ENCODE results near the gene TAS2R46.
"Not testable (repeated sequence)": the region's sequence is repeated elsewhere in the genome, so short reads cannot be mapped to it uniquely, and the experiment has no call there.

The TAS2R46 gene

GRCh38 chr12:11062194-11062593 lies at the start of gene TAS2R46:
TAS2R46 (minus strand) TSS chr12:11062294; CDS start chr12:11062294, 0 bp downstream.
- DNase-seq (ENCODE audit: low read depth) = not testable (repeated sequence)

GRCh38 chr12:11111213-11111612 lies 49.1 kb upstream of the TAS2R46 start:
- DNase-seq (ENCODE audit: low read depth) = not testable (repeated sequence)

GRCh38 chr12:11108862-11109261 lies 46.8 kb upstream of the TAS2R46 start:
- no peak for DNase-seq (ENCODE audit: low read depth)

GRCh38 chr12:11107719-11108118 lies 45.6 kb upstream of the TAS2R46 start:
- no peak for DNase-seq (ENCODE audit: low read depth)

- DNase-seq (ENCODE audit: low read depth) = no peak
These were observed 44.2 kb upstream of the TAS2R46 start for GRCh38 chr12:11106288-11106687.

- DNase-seq (ENCODE audit: low read depth) = no peak
These were observed 43.5 kb upstream of the TAS2R46 start for GRCh38 chr12:11105546-11105945.

- DNase-seq (ENCODE audit: low read depth) = not testable (repeated sequence)
These were observed 32.8 kb upstream of the TAS2R46 start for GRCh38 chr12:11094910-11095309.

GRCh38 chr12:11092128-11092527 lies 30.0 kb upstream of the TAS2R46 start, which contains the start of gene TAS2R43:
TAS2R43 (minus strand) TSS chr12:11092313; CDS start chr12:11092229, 84 bp downstream.
- DNase-seq (ENCODE audit: low read depth) = no peak

GRCh38 chr12:11089246-11089645 lies 27.2 kb upstream of the TAS2R46 start:
- DNase-seq (ENCODE audit: low read depth) = no peak

- no peak for DNase-seq (ENCODE audit: low read depth)
These were observed 23.3 kb upstream of the TAS2R46 start for GRCh38 chr12:11085419-11085818.

- no peak for DNase-seq (ENCODE audit: low read depth)
These were observed 19.9 kb upstream of the TAS2R46 start for GRCh38 chr12:11081987-11082386.

- DNase-seq (ENCODE audit: low read depth) = no peak
These were observed 16.2 kb upstream of the TAS2R46 start for GRCh38 chr12:11078246-11078645.

GRCh38 chr12:11075642-11076041 lies 13.5 kb upstream of the TAS2R46 start:
- no peak for DNase-seq (ENCODE audit: low read depth)

GRCh38 chr12:11071414-11071813 lies 9.3 kb upstream of the TAS2R46 start:
- DNase-seq (ENCODE audit: low read depth) = no peak

GRCh38 chr12:11070999-11071398 lies 8.9 kb upstream of the TAS2R46 start:
- no peak for DNase-seq (ENCODE audit: low read depth)

- no peak for DNase-seq (ENCODE audit: low read depth)
These were observed 7.8 kb upstream of the TAS2R46 start for GRCh38 chr12:11069854-11070365.

- DNase-seq (ENCODE audit: low read depth) = no peak
These were observed 5.4 kb upstream of the TAS2R46 start for GRCh38 chr12:11067514-11067913.

- no peak for DNase-seq (ENCODE audit: low read depth)
These were observed 2.3 kb downstream of the TAS2R46 start for GRCh38 chr12:11059784-11060183.

GRCh38 chr12:11059041-11059440 lies 3.1 kb downstream of the TAS2R46 start:
- no peak for DNase-seq (ENCODE audit: low read depth)

GRCh38 chr12:11055306-11055705 lies 6.8 kb downstream of the TAS2R46 start:
- no peak for DNase-seq (ENCODE audit: low read depth)

- DNase-seq (ENCODE audit: low read depth) = not testable (repeated sequence)
These were observed 12.1 kb downstream of the TAS2R46 start for GRCh38 chr12:11049806-11050531.

GRCh38 chr12:11041366-11041765 lies 20.7 kb downstream of the TAS2R46 start:
- DNase-seq (ENCODE audit: low read depth) = not testable (repeated sequence)

- no peak for DNase-seq (ENCODE audit: low read depth)
These were observed 21.9 kb downstream of the TAS2R46 start for GRCh38 chr12:11040162-11040561.

- DNase-seq (ENCODE audit: low read depth) = no peak
These were observed 22.9 kb downstream of the TAS2R46 start for GRCh38 chr12:11039171-11039570.
